ENCODE data around the gene CLSTN2.

DNA sequence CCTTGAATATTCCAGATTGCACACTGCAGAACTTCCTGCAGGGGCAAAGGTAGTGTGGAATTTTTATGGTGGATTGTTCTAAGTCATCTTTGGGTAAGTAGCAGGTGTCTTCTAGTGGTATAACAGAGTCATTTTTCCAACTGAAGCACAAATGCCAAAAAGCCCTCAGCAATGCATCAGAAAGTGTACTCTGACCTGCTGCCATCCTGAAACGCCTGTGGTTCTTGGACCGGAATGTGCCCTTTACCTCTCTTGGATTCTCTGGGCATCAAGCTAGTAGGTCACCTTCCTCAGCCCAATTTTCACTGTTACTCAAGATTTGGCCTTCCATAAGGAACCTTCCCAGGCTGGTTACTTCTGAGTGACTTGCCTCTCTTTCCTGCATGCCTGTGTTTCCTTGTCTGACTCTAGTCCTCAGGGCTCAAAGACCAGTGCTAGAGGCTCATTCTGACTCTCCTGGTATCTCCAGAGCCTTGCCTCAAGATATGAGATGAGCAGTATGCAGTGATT is 4.8 kb downstream of the CLSTN2 start:
- TF ChIP-seq EP300 (IDR thresholded peaks at IDR 0.05) (no peak), POLR2A (IDR thresholded peaks at IDR 0.05) (no peak)
- TF ChIP-seq, protein P1, sequence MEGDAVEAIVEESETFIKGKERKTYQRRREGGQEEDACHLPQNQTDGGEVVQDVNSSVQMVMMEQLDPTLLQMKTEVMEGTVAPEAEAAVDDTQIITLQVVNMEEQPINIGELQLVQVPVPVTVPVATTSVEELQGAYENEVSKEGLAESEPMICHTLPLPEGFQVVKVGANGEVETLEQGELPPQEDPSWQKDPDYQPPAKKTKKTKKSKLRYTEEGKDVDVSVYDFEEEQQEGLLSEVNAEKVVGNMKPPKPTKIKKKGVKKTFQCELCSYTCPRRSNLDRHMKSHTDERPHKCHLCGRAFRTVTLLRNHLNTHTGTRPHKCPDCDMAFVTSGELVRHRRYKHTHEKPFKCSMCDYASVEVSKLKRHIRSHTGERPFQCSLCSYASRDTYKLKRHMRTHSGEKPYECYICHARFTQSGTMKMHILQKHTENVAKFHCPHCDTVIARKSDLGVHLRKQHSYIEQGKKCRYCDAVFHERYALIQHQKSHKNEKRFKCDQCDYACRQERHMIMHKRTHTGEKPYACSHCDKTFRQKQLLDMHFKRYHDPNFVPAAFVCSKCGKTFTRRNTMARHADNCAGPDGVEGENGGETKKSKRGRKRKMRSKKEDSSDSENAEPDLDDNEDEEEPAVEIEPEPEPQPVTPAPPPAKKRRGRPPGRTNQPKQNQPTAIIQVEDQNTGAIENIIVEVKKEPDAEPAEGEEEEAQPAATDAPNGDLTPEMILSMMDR (IDR thresholded peaks at IDR 0.05) = no peak

Data from tibial nerve (tissue), 4 donors.